Activated T-cell treated with anti-CD3 and anti-CD28 coated beads, Interleukin-2, amount 50 U/mL, for 4 hours (primary cell): Measurements from ENCODE around the gene TNFRSF4. TPM values are rescaled to one million over a fixed set of nuclear protein-coding genes. Genes with fewer than 3 reads are reported as not detected.

Source experiments
- ATAC-seq, 2 donors: fragments of 200-7000 bp; cut with Tn5 transposase; one replicate each; pipeline ENCODE4 v1.10.0; 2021
- DNase-seq: peaks from one replicate; pipeline ENCODE4 v3.0.0-alpha.2; 2020
- H3K27me3 Mint-ChIP-seq: one replicate; pipeline ENCODE4 v1.8.0; 2021; ENCODE audit warnings: low read depth, mixed read lengths
- H3K36me3 Mint-ChIP-seq: one replicate; pipeline ENCODE4 v1.8.0; 2022; ENCODE audit warnings: mixed read lengths; ENCODE audit not compliant: insufficient read depth
- H3K4me1 Mint-ChIP-seq: one replicate; pipeline ENCODE4 v1.8.0; 2021; ENCODE audit warnings: low read depth, mixed read lengths
- H3K4me3 Mint-ChIP-seq: one replicate; pipeline ENCODE4 v1.8.0; 2021; ENCODE audit warnings: mild to moderate bottlenecking, moderate library complexity, mixed read lengths
- H3K9me3 Mint-ChIP-seq: one replicate; pipeline ENCODE4 v1.8.0; 2021; ENCODE audit warnings: mixed read lengths
- total RNA-seq, 3 donors: library from RNA; stranded (reverse); gene quantifications; one replicate each; pipeline ENCODE4 v1.2.1, GENCODE V29; 2021

The TNFRSF4 gene
- total RNA-seq, 3 donors from 2014 or later = 480 to 735 (median 495) TPM

- ATAC-seq (peak; percentile 38 to 48), DNase-seq (no peak)
- H3K36me3 Mint-ChIP-seq = no peaks in the 10 kb centered on the region
- H3K4me3 Mint-ChIP-seq = no peak within 1 kb of the TSS
- H3K9me3 Mint-ChIP-seq = no peaks in the 10 kb centered on the region
- H3K4me1 Mint-ChIP-seq = peaks cover 23% of the 10 kb centered on the region
- peaks cover 12% of the 10 kb centered on the region for H3K27me3 Mint-ChIP-seq
Observed at GRCh38 chr1:1173793-1174415, 40.0 kb downstream of the TNFRSF4 start, which contains the start of gene TTLL10. Gene TTLL10 (plus strand): TSS chr1:1173880. CDS start chr1:1179216, 5,336 bp downstream.

GRCh38 chr1:1173061-1173792, 40.7 kb downstream of the TNFRSF4 start:
- ATAC-seq (peak in 1 of 2 donors; percentile 24), DNase-seq (no peak)
- H3K36me3 Mint-ChIP-seq = no peaks in the 10 kb centered on the region
- H3K9me3 Mint-ChIP-seq = no peaks in the 10 kb centered on the region
- H3K4me3 Mint-ChIP-seq = no peak overlapping the region
- H3K4me1 Mint-ChIP-seq = peaks cover 23% of the 10 kb centered on the region
- H3K27me3 Mint-ChIP-seq = peaks cover 12% of the 10 kb centered on the region

- peak; percentile 47 to 55 for ATAC-seq
- DNase-seq = peak; percentile 33
Observed at GRCh38 chr1:1171546-1172340, 42.2 kb downstream of the TNFRSF4 start.

GRCh38 chr1:1171161-1171545, 42.8 kb downstream of the TNFRSF4 start:
- Mint-ChIP-seq H3K27me3 (peaks cover 9% of the 10 kb centered on the region), H3K4me3 (no peak overlapping the region), H3K9me3 (no peaks in the 10 kb centered on the region), H3K36me3 (no peaks in the 10 kb centered on the region), H3K4me1 (peaks cover 19% of the 10 kb centered on the region)
- DNase-seq (no peak), ATAC-seq (no peak)

More at GRCh38 chr1:1171546-1172340, 42.2 kb downstream of the TNFRSF4 start:
- no peaks in the 10 kb centered on the region for H3K36me3 Mint-ChIP-seq
- H3K4me1 Mint-ChIP-seq = peaks cover 20% of the 10 kb centered on the region
- H3K27me3 Mint-ChIP-seq = peaks cover 9% of the 10 kb centered on the region
- H3K9me3 Mint-ChIP-seq = no peaks in the 10 kb centered on the region
- no peak overlapping the region for H3K4me3 Mint-ChIP-seq

- no peak for ATAC-seq
- peaks cover 22% of the 10 kb centered on the region for H3K4me1 Mint-ChIP-seq
- H3K4me3 Mint-ChIP-seq = no peak overlapping the region
- H3K27me3 Mint-ChIP-seq = peaks cover 9% of the 10 kb centered on the region
- no peaks in the 10 kb centered on the region for H3K36me3 Mint-ChIP-seq
- DNase-seq = no peak
- H3K9me3 Mint-ChIP-seq = no peaks in the 10 kb centered on the region
Observed at GRCh38 chr1:1170215-1171091, 43.5 kb downstream of the TNFRSF4 start.

- H3K9me3 Mint-ChIP-seq = no peaks in the 10 kb centered on the region
- ATAC-seq = no peak
- H3K27me3 Mint-ChIP-seq = peaks cover 9% of the 10 kb centered on the region
- no peak for DNase-seq
- H3K36me3 Mint-ChIP-seq = no peaks in the 10 kb centered on the region
- peaks cover 20% of the 10 kb centered on the region for H3K4me1 Mint-ChIP-seq
- H3K4me3 Mint-ChIP-seq = no peak overlapping the region
Observed at GRCh38 chr1:1169429-1170214, 44.3 kb downstream of the TNFRSF4 start.

GRCh38 chr1:1168451-1169411, 45.2 kb downstream of the TNFRSF4 start:
- Mint-ChIP-seq H3K4me3 (no peak overlapping the region), H3K27me3 (peaks cover 9% of the 10 kb centered on the region), H3K36me3 (no peaks in the 10 kb centered on the region), H3K4me1 (peaks cover 16% of the 10 kb centered on the region), H3K9me3 (no peaks in the 10 kb centered on the region)
- DNase-seq (no peak), ATAC-seq (no peak)

- DNase-seq = no peak
- no peaks in the 10 kb centered on the region for H3K9me3 Mint-ChIP-seq
- peaks cover 12% of the 10 kb centered on the region for H3K4me1 Mint-ChIP-seq
- H3K4me3 Mint-ChIP-seq = no peak overlapping the region
- H3K36me3 Mint-ChIP-seq = no peaks in the 10 kb centered on the region
- ATAC-seq = no peak
- H3K27me3 Mint-ChIP-seq = peaks cover 9% of the 10 kb centered on the region
Observed at GRCh38 chr1:1167841-1168450, 46.0 kb downstream of the TNFRSF4 start.

GRCh38 chr1:1167398-1167821, 46.5 kb downstream of the TNFRSF4 start:
- Mint-ChIP-seq H3K36me3 (no peaks in the 10 kb centered on the region), H3K4me1 (peaks cover 12% of the 10 kb centered on the region), H3K9me3 (no peaks in the 10 kb centered on the region), H3K27me3 (peaks cover 9% of the 10 kb centered on the region), H3K4me3 (no peak overlapping the region)
- DNase-seq = no peak
- ATAC-seq = no peak

- H3K9me3 Mint-ChIP-seq = no peaks in the 10 kb centered on the region
- H3K36me3 Mint-ChIP-seq = no peaks in the 10 kb centered on the region
- ATAC-seq (no peak), DNase-seq (no peak)
- H3K27me3 Mint-ChIP-seq = peaks cover 5% of the 10 kb centered on the region
- H3K4me3 Mint-ChIP-seq = no peak overlapping the region
- H3K4me1 Mint-ChIP-seq = peaks cover 8% of the 10 kb centered on the region
Observed at GRCh38 chr1:1166642-1167397, 47.1 kb downstream of the TNFRSF4 start.

- peaks cover 8% of the 10 kb centered on the region for H3K4me1 Mint-ChIP-seq
- H3K36me3 Mint-ChIP-seq = no peaks in the 10 kb centered on the region
- peaks cover 3% of the 10 kb centered on the region for H3K27me3 Mint-ChIP-seq
- DNase-seq = no peak
- no peak overlapping the region for H3K4me3 Mint-ChIP-seq
- no peaks in the 10 kb centered on the region for H3K9me3 Mint-ChIP-seq
- no peak for ATAC-seq
Observed at GRCh38 chr1:1165900-1166421, 48.0 kb downstream of the TNFRSF4 start.
